ENCODE measurements around the gene TRIM47. TPM values are rescaled to one million over a fixed set of nuclear protein-coding genes. Genes with fewer than 3 reads are reported as not detected.

The TRIM47 gene
- polyA plus RNA-seq, 2 donors, result 20.4 to 21.7 TPM

- peaks cover 10 to 39% of the 10 kb centered on the region in 2 donors for H3K36me3 ChIP-seq (ENCODE audit: control insufficient read depth in 2 of 2, insufficient read depth in 2 of 2, low read length in 1 of 2)
- H3K9me3 ChIP-seq (ENCODE audit: control insufficient read depth in 2 of 2, insufficient read depth in 1 of 2, low read depth in 1 of 2, low read length in 1 of 2), result no peaks in the 10 kb centered on the region
- peaks cover 7 to 14% of the 10 kb centered on the region in 2 donors for H3K4me1 ChIP-seq (ENCODE audit: control insufficient read depth in 2 of 2, insufficient read depth in 2 of 2, low read length in 1 of 2)
- H3K27me3 ChIP-seq (ENCODE audit: control insufficient read depth in 1 of 2, insufficient read depth in 2 of 2, low read length in 2 of 2), result no peaks in the 10 kb centered on the region
- H3K4me3 ChIP-seq (ENCODE audit: low read depth in 1 of 2, low read length in 2 of 2), result no peak overlapping the region
- no peak overlapping the region for H3K27ac ChIP-seq (ENCODE audit: low read depth in 2 of 2, low read length in 1 of 2)
- WGBS, 2 donors, result 81 to 87% methylated on average over 13 of the region's 13 CpGs
Observed at GRCh38 chr17:75899353-75899752, 21.0 kb upstream of the TRIM47 start.

DNA sequence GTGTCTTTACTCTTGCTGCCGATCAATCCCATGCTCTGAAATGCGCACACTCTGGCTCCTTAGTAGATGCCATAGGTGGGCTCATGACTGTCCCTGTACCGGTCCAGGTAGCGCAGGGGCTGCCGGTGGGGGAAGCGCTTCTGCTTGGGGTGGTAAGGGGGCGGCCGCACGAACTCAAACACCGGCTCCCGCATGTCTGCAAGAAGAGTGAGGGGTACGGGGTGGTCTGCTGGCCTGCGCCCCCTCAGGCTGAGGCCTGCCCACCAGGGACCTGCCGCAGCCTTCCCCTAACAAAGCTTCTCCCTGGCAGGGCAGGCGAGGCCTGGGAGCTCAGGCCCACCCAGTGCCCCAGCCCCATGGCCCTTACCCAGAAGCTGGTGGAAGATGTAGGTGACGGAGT is 20.4 kb upstream of the TRIM47 start:
- whole genome bisulfite sequencing, 2 donors, result 95% methylated on average over 16 of the region's 16 CpGs
- Histone ChIP-seq H3K27ac (ENCODE audit: low read depth in 2 of 2, low read length in 1 of 2) (no peak overlapping the region), H3K4me1 (ENCODE audit: control insufficient read depth in 2 of 2, insufficient read depth in 2 of 2, low read length in 1 of 2) (peaks cover 3 to 18% of the 10 kb centered on the region in 2 donors), H3K36me3 (ENCODE audit: control insufficient read depth in 2 of 2, insufficient read depth in 2 of 2, low read length in 1 of 2) (peaks cover 10 to 39% of the 10 kb centered on the region in 2 donors), H3K4me3 (ENCODE audit: low read depth in 1 of 2, low read length in 2 of 2) (no peak overlapping the region), H3K9me3 (ENCODE audit: control insufficient read depth in 2 of 2, insufficient read depth in 1 of 2, low read depth in 1 of 2, low read length in 1 of 2) (no peaks in the 10 kb centered on the region), H3K27me3 (ENCODE audit: control insufficient read depth in 1 of 2, insufficient read depth in 2 of 2, low read length in 2 of 2) (no peaks in the 10 kb centered on the region)

GRCh38 chr17:75898065-75898464 is 19.7 kb upstream of the TRIM47 start:
- no peaks in the 10 kb centered on the region for H3K27me3 ChIP-seq (ENCODE audit: control insufficient read depth in 1 of 2, insufficient read depth in 2 of 2, low read length in 2 of 2)
- WGBS, 2 donors, result 74% methylated on average over 8 of the region's 8 CpGs
- H3K4me1 ChIP-seq (ENCODE audit: control insufficient read depth in 2 of 2, insufficient read depth in 2 of 2, low read length in 1 of 2), result peaks cover 3 to 18% of the 10 kb centered on the region in 2 donors
- peaks cover 10 to 39% of the 10 kb centered on the region in 2 donors for H3K36me3 ChIP-seq (ENCODE audit: control insufficient read depth in 2 of 2, insufficient read depth in 2 of 2, low read length in 1 of 2)
- no peak overlapping the region for H3K27ac ChIP-seq (ENCODE audit: low read depth in 2 of 2, low read length in 1 of 2)
- H3K4me3 ChIP-seq (ENCODE audit: low read depth in 1 of 2, low read length in 2 of 2), result no peak overlapping the region
- H3K9me3 ChIP-seq (ENCODE audit: control insufficient read depth in 2 of 2, insufficient read depth in 1 of 2, low read depth in 1 of 2, low read length in 1 of 2), result no peaks in the 10 kb centered on the region

DNA sequence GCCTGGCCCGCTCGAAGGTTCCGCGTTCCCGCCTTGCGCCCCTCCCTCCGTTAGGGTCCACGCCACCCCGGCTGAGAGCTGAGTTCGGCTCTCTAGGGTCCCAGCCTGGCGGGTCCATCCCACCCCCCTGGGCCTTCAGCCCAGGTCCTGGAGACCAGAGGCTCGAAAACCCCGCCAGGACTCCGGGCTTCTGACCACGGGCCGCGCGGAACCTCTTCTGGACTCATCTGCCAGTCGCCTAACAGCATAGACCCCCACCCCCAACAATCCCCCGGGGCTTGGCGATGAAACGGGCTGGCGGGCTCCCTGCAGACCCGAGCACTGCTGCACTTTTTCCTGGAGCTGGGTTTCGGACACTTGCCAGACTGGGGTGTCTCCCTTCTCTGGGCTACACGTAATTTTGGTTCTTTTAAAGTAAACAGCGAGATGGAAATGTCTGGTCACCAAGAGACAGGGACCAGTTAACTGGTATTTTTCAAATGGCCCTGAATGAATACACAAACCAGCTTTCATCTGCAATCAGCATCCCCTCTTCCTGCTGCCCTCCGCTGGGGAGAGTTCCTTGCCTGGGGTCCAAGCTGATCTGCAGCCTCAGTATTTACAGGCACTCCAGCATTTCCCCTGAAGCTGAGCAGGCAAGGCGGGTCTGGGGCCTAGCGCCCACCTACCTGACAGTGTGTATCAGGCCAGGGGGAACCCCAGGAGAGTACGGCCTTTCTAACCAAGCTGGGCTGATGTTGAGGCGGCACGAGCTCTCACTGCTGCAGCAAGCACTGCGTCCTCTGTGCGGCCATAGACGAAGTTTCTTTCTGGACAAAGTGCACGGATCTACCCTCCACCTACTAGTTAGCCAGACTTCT is 19.0 kb upstream of the TRIM47 start:
- peaks cover 3 to 18% of the 10 kb centered on the region in 2 donors for H3K4me1 ChIP-seq (ENCODE audit: control insufficient read depth in 2 of 2, insufficient read depth in 2 of 2, low read length in 1 of 2)
- peaks cover 10 to 45% of the 10 kb centered on the region in 2 donors for H3K36me3 ChIP-seq (ENCODE audit: control insufficient read depth in 2 of 2, insufficient read depth in 2 of 2, low read length in 1 of 2)
- H3K27ac ChIP-seq (ENCODE audit: low read depth in 2 of 2, low read length in 1 of 2), result peak overlapping the region; percentile 97 to 98
- H3K9me3 ChIP-seq (ENCODE audit: control insufficient read depth in 2 of 2, insufficient read depth in 1 of 2, low read depth in 1 of 2, low read length in 1 of 2), result no peaks in the 10 kb centered on the region
- H3K4me3 ChIP-seq (ENCODE audit: low read depth in 1 of 2, low read length in 2 of 2), result peak overlapping the region; percentile 81 to 93
- WGBS, 2 donors, result 48 to 58% methylated on average over 35 to 37 of the region's 37 CpGs
- no peaks in the 10 kb centered on the region for H3K27me3 ChIP-seq (ENCODE audit: control insufficient read depth in 1 of 2, insufficient read depth in 2 of 2, low read length in 2 of 2)

DNA sequence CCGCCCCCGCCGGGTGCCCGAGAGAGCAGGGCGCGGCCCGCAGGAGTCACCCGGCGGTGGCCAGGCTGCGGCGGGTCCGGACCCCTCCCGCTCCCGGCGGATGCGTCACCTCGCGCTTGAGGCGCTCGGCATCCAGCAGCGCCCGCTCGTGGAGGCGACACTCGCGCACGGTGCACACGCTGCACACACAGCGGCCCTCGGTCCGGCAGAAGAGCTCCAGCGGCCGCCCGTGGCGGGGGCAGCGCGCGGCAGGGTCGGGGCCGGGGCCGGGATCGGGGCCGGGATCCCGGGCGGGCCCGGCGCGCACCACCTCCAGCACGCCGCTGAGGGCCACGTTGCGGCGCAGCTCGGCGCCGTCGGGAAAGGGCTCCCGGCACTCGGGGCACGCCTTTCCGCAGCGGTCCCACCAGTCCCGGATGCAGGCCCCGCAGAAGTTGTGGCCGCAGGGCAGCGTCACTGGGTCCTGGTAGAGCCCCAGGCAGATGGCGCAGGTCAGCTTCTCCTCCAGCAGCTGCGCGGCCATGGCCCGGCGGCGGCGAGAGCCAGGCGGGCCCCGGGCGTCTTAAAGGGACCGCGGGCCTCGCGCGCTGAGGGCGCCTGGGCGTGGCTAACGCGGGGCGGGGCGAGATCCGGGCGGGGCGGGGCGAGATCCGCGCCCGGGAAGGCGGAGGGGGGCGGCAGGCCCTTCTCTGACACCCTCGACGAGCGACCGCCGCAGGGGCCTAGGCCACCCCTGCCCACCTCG is 18.2 kb upstream of the TRIM47 start, which contains the start of gene TRIM65:
Gene TRIM65, minus strand, starts transcription at position 537 of the 745 bp plus-strand sequence. Its CDS starts 14 bp downstream, at position 523.
- Histone ChIP-seq H3K27ac (ENCODE audit: low read depth in 2 of 2, low read length in 1 of 2) (peak within 1 kb of the TSS; percentile 97 to 98), H3K4me1 (ENCODE audit: control insufficient read depth in 2 of 2, insufficient read depth in 2 of 2, low read length in 1 of 2) (peaks cover 3 to 18% of the 10 kb centered on the region in 2 donors), H3K27me3 (ENCODE audit: control insufficient read depth in 1 of 2, insufficient read depth in 2 of 2, low read length in 2 of 2) (no peaks in the 10 kb centered on the region), H3K4me3 (ENCODE audit: low read depth in 1 of 2, low read length in 2 of 2) (peak within 1 kb of the TSS; percentile 81 to 93), H3K9me3 (ENCODE audit: control insufficient read depth in 2 of 2, insufficient read depth in 1 of 2, low read depth in 1 of 2, low read length in 1 of 2) (no peaks in the 10 kb centered on the region), H3K36me3 (ENCODE audit: control insufficient read depth in 2 of 2, insufficient read depth in 2 of 2, low read length in 1 of 2) (peaks cover 10 to 45% of the 10 kb centered on the region in 2 donors)
- WGBS, 2 donors, result 1% methylated on average over 77 to 102 of the region's 102 CpGs

- Histone ChIP-seq H3K27ac (ENCODE audit: low read depth in 2 of 2, low read length in 1 of 2) (peak overlapping the region; percentile 32 to 59), H3K4me1 (ENCODE audit: control insufficient read depth in 2 of 2, insufficient read depth in 2 of 2, low read length in 1 of 2) (peaks cover 3 to 18% of the 10 kb centered on the region in 2 donors), H3K9me3 (ENCODE audit: control insufficient read depth in 2 of 2, insufficient read depth in 1 of 2, low read depth in 1 of 2, low read length in 1 of 2) (no peaks in the 10 kb centered on the region), H3K4me3 (ENCODE audit: low read depth in 1 of 2, low read length in 2 of 2) (peak overlapping the region; percentile 57 to 81), H3K36me3 (ENCODE audit: control insufficient read depth in 2 of 2, insufficient read depth in 2 of 2, low read length in 1 of 2) (peaks cover 10 to 46% of the 10 kb centered on the region in 2 donors), H3K27me3 (ENCODE audit: control insufficient read depth in 1 of 2, insufficient read depth in 2 of 2, low read length in 2 of 2) (no peaks in the 10 kb centered on the region)
- 20 to 21% methylated on average over 28 of the region's 28 CpGs for WGBS, 2 donors
Observed at GRCh38 chr17:75895370-75896155, 17.2 kb upstream of the TRIM47 start.

- Histone ChIP-seq H3K27ac (ENCODE audit: low read depth in 2 of 2, low read length in 1 of 2) (peak overlapping the region in 1 of 2 donors; percentile 45), H3K36me3 (ENCODE audit: control insufficient read depth in 2 of 2, insufficient read depth in 2 of 2, low read length in 1 of 2) (peaks cover 8 to 38% of the 10 kb centered on the region in 2 donors), H3K9me3 (ENCODE audit: control insufficient read depth in 2 of 2, insufficient read depth in 1 of 2, low read depth in 1 of 2, low read length in 1 of 2) (no peaks in the 10 kb centered on the region), H3K27me3 (ENCODE audit: control insufficient read depth in 1 of 2, insufficient read depth in 2 of 2, low read length in 2 of 2) (no peaks in the 10 kb centered on the region), H3K4me3 (ENCODE audit: low read depth in 1 of 2, low read length in 2 of 2) (no peak overlapping the region), H3K4me1 (ENCODE audit: control insufficient read depth in 2 of 2, insufficient read depth in 2 of 2, low read length in 1 of 2) (peaks cover 3 to 18% of the 10 kb centered on the region in 2 donors)
- 72 to 81% methylated on average over 22 of the region's 22 CpGs for WGBS, 2 donors
Observed at GRCh38 chr17:75894049-75894733, 15.8 kb upstream of the TRIM47 start.

GRCh38 chr17:75893305-75894048 is 15.1 kb upstream of the TRIM47 start:
- Histone ChIP-seq H3K4me3 (ENCODE audit: low read depth in 1 of 2, low read length in 2 of 2) (no peak overlapping the region), H3K27ac (ENCODE audit: low read depth in 2 of 2, low read length in 1 of 2) (peak overlapping the region in 1 of 2 donors; percentile 45), H3K4me1 (ENCODE audit: control insufficient read depth in 2 of 2, insufficient read depth in 2 of 2, low read length in 1 of 2) (peaks cover 3 to 18% of the 10 kb centered on the region in 2 donors), H3K9me3 (ENCODE audit: control insufficient read depth in 2 of 2, insufficient read depth in 1 of 2, low read depth in 1 of 2, low read length in 1 of 2) (no peaks in the 10 kb centered on the region), H3K27me3 (ENCODE audit: control insufficient read depth in 1 of 2, insufficient read depth in 2 of 2, low read length in 2 of 2) (no peaks in the 10 kb centered on the region), H3K36me3 (ENCODE audit: control insufficient read depth in 2 of 2, insufficient read depth in 2 of 2, low read length in 1 of 2) (peaks cover 8 to 32% of the 10 kb centered on the region in 2 donors)
- 87 to 92% methylated on average over 18 of the region's 18 CpGs for WGBS, 2 donors

All from esophagus (tissue), 2 donors.